Measurements from ENCODE around the gene ALPI. TPM values are rescaled to one million over a fixed set of nuclear protein-coding genes. Genes with fewer than 3 reads are reported as not detected.

Gene ALPI
- total RNA-seq, 1 experiment from 2014 or later, result not detected

- intact Hi-C loops (cut with micrococcal nuclease), result no loop called here
- Histone ChIP-seq H3K9me3 (ENCODE audit: low read length) (no peaks in the 10 kb centered on the region), H3K27ac (ENCODE audit: low read length) (no peak overlapping the region), H4K20me1 (ENCODE audit: low read length) (no peaks in the 10 kb centered on the region), H3K27me3 (ENCODE audit: low read length) (peaks cover 29% of the 10 kb centered on the region), H2AFZ (ENCODE audit: low read length) (no peak overlapping the region), H3K9me2 (replicated peaks; ENCODE audit: low read length) (no peaks in the 10 kb centered on the region), H3K4me1 (ENCODE audit: insufficient read depth, low read length) (no peaks in the 10 kb centered on the region), H3F3A (ENCODE audit: low read length, unreplicated experiment) (no peaks in the 10 kb centered on the region), H3K9ac (ENCODE audit: low read length) (no peak overlapping the region), H3K4me3 (ENCODE audit: low read length) (no peak overlapping the region), H3K4me2 (ENCODE audit: low read length) (no peak overlapping the region), H3K36me3 (ENCODE audit: low read depth, low read length) (no peaks in the 10 kb centered on the region), H3K79me2 (ENCODE audit: low read length) (no peaks in the 10 kb centered on the region)
- TF ChIP-seq CTCF (conservative IDR thresholded peaks at IDR 0.05; ENCODE audit: low read depth, low read length) (no peak), EZH2phosphoT487 (IDR thresholded peaks at IDR 0.05; ENCODE audit: borderline replicate concordance, low read length) (no peak), EZH2 (IDR thresholded peaks at IDR 0.05; ENCODE audit: low read length, unreplicated experiment) (no peak)
- POLR2A ChIA-PET (ENCODE audit: unreplicated experiment), result no interaction called here
- no peak for DNase-seq
- CTCF ChIA-PET, result no interaction called here
- ATAC-seq, result no peak
- BruUV-seq (replicated peaks), result no TSS peak
Observed at GRCh38 chr2:232464544-232464885, 8.6 kb downstream of the ALPI start.

GRCh38 chr2:232465061-232465460 is 9.1 kb downstream of the ALPI start:
- Histone ChIP-seq H3K4me3 (ENCODE audit: low read length) (no peak overlapping the region), H3K9ac (ENCODE audit: low read length) (no peak overlapping the region), H2AFZ (ENCODE audit: low read length) (no peak overlapping the region), H3K36me3 (ENCODE audit: low read depth, low read length) (no peaks in the 10 kb centered on the region), H4K20me1 (ENCODE audit: low read length) (no peaks in the 10 kb centered on the region), H3K79me2 (ENCODE audit: low read length) (no peaks in the 10 kb centered on the region), H3K4me2 (ENCODE audit: low read length) (no peak overlapping the region), H3K9me3 (ENCODE audit: low read length) (no peaks in the 10 kb centered on the region), H3K4me1 (ENCODE audit: insufficient read depth, low read length) (no peaks in the 10 kb centered on the region), H3K27me3 (ENCODE audit: low read length) (peaks cover 30% of the 10 kb centered on the region), H3K27ac (ENCODE audit: low read length) (no peak overlapping the region), H3F3A (ENCODE audit: low read length, unreplicated experiment) (no peaks in the 10 kb centered on the region), H3K9me2 (replicated peaks; ENCODE audit: low read length) (no peaks in the 10 kb centered on the region)
- intact Hi-C loops (cut with micrococcal nuclease), result no loop called here
- CTCF ChIA-PET, result no interaction called here
- POLR2A ChIA-PET (ENCODE audit: unreplicated experiment), result no interaction called here
- TF ChIP-seq EZH2phosphoT487 (IDR thresholded peaks at IDR 0.05; ENCODE audit: borderline replicate concordance, low read length) (no peak), EZH2 (IDR thresholded peaks at IDR 0.05; ENCODE audit: low read length, unreplicated experiment) (no peak), CTCF (conservative IDR thresholded peaks at IDR 0.05; ENCODE audit: low read depth, low read length) (no peak)
- no peak for ATAC-seq
- no TSS peak for BruUV-seq (replicated peaks)
- DNase-seq, result no peak

GRCh38 chr2:232466221-232466620 is 10.3 kb downstream of the ALPI start:
- H3K9me2 ChIP-seq (replicated peaks; ENCODE audit: low read length), result no peaks in the 10 kb centered on the region
- no peaks in the 10 kb centered on the region for H3K79me2 ChIP-seq (ENCODE audit: low read length)
- no peak overlapping the region for H3K4me3 ChIP-seq (ENCODE audit: low read length)
- H2AFZ ChIP-seq (ENCODE audit: low read length), result no peak overlapping the region
- no peaks in the 10 kb centered on the region for H4K20me1 ChIP-seq (ENCODE audit: low read length)
- TF ChIP-seq EZH2phosphoT487 (IDR thresholded peaks at IDR 0.05; ENCODE audit: borderline replicate concordance, low read length), result no peak
- TF ChIP-seq CTCF (conservative IDR thresholded peaks at IDR 0.05; ENCODE audit: low read depth, low read length), result no peak
- TF ChIP-seq EZH2 (IDR thresholded peaks at IDR 0.05; ENCODE audit: low read length, unreplicated experiment), result no peak
- DNase-seq, result no peak
- BruUV-seq (replicated peaks), result no TSS peak
- H3K9me3 ChIP-seq (ENCODE audit: low read length), result no peaks in the 10 kb centered on the region
- ChIA-PET POLR2A (ENCODE audit: unreplicated experiment) (no interaction called here), CTCF (no interaction called here)
- peaks cover 37% of the 10 kb centered on the region for H3K27me3 ChIP-seq (ENCODE audit: low read length)
- no peaks in the 10 kb centered on the region for H3K4me1 ChIP-seq (ENCODE audit: insufficient read depth, low read length)
- intact Hi-C loops (cut with micrococcal nuclease), result no loop called here
- no peaks in the 10 kb centered on the region for H3F3A ChIP-seq (ENCODE audit: low read length, unreplicated experiment)
- no peaks in the 10 kb centered on the region for H3K36me3 ChIP-seq (ENCODE audit: low read depth, low read length)
- H3K9ac ChIP-seq (ENCODE audit: low read length), result no peak overlapping the region
- no peak overlapping the region for H3K27ac ChIP-seq (ENCODE audit: low read length)
- no peak for ATAC-seq
- no peak overlapping the region for H3K4me2 ChIP-seq (ENCODE audit: low read length)
